OCI-LY7 (cell line): Measurements from ENCODE around the gene REELD1.

ENCODE experiments used
- EZH2phosphoT487 ChIP-seq: fragments of 200-600 bp; sonication (generic); IDR thresholded peaks from 2 replicates; pipeline ENCODE4 v1.6.1; 2018; ENCODE audit warnings: low read depth, borderline replicate concordance, mild to moderate bottlenecking, mixed run types, antibody characterized with exemption, low read length, moderate library complexity, mixed read lengths
- TF ChIP-seq, protein P1 (sequence below): fragments of 200-600 bp; sonication (generic); conservative IDR thresholded peaks from 2 replicates; pipeline ENCODE4 v1.5.1; 2014; ENCODE audit warnings: mild to moderate bottlenecking, antibody characterized with exemption, low read length, moderate library complexity, mixed read lengths

DNA sequence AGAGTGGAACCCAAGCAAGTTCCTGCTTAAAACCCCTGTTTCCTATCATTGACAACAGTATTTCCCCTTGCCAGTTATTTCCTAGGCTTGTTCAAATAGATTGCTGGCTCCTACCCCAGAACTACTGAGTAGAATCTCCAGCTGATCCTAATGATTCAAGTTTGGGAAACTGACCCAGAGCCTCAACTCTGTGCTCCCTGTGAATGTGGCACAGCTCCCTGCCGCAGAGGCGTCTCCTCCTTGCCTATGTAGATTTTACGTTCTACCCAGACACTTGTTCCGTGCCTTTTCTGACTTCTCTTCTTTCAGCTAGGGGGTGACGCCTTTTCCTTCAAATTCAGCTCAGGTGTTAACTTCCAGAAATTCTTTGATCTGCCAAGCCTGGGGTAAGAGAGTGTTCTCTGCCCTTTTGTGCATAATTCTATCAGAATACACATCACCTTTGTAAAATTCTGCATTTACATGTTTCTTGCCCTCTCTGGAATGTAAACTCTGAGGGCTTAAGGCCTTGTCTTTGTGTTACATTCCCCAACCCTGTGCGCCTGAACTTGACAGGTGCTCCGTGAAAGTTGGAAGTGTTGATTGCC lies 34.5 kb upstream of the REELD1 start:
- TF ChIP-seq, protein P1, sequence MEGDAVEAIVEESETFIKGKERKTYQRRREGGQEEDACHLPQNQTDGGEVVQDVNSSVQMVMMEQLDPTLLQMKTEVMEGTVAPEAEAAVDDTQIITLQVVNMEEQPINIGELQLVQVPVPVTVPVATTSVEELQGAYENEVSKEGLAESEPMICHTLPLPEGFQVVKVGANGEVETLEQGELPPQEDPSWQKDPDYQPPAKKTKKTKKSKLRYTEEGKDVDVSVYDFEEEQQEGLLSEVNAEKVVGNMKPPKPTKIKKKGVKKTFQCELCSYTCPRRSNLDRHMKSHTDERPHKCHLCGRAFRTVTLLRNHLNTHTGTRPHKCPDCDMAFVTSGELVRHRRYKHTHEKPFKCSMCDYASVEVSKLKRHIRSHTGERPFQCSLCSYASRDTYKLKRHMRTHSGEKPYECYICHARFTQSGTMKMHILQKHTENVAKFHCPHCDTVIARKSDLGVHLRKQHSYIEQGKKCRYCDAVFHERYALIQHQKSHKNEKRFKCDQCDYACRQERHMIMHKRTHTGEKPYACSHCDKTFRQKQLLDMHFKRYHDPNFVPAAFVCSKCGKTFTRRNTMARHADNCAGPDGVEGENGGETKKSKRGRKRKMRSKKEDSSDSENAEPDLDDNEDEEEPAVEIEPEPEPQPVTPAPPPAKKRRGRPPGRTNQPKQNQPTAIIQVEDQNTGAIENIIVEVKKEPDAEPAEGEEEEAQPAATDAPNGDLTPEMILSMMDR = no peak
- TF ChIP-seq EZH2phosphoT487 = no peak
